Umbilical cord (tissue), 2 donors: ENCODE measurements around the gene RLN1. TPM values are rescaled to one million over a fixed set of nuclear protein-coding genes. Genes with fewer than 3 reads are reported as not detected.
"Not testable (repeated sequence)": the region's sequence is repeated elsewhere in the genome, so short reads cannot be mapped to it uniquely, and the experiment has no call there.

Experiments
- DNase-seq: peaks from one replicate; pipeline ENCODE4 v3.0.0-alpha.2; 2015; ENCODE audit warnings: low spot score
- total RNA-seq: library from RNA; depleted of rRNA; stranded (reverse); fragments of >200 nt; gene quantifications from one replicate; pipeline ENCODE4 v1.2.3, GENCODE V29; 2014; ENCODE audit warnings: low replicate concordance; ENCODE audit not compliant: insufficient read depth

Gene RLN1
- total RNA-seq, 1 donor from 2014 or later = 1.2 TPM

DNA sequence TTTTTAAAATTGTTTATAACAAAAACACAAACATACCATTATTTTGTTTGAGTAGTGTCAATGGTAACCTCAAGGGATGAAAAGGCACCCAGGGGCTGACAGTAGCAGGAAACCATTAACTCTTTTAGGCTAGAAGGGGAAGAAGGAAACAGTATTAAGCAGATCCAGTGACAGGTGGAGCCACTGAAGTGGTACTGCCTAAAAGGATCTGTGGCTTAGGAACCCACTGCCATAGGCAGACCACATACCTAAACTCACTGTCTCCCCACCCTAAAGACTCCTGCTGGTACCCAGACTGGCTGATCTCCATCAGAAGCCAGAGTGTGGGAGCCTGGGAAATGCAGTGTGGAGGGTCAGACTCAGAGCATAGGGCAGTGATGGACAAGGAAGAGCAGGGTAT is 13.5 kb downstream of the RLN1 start:
- DNase-seq = no peak

DNA sequence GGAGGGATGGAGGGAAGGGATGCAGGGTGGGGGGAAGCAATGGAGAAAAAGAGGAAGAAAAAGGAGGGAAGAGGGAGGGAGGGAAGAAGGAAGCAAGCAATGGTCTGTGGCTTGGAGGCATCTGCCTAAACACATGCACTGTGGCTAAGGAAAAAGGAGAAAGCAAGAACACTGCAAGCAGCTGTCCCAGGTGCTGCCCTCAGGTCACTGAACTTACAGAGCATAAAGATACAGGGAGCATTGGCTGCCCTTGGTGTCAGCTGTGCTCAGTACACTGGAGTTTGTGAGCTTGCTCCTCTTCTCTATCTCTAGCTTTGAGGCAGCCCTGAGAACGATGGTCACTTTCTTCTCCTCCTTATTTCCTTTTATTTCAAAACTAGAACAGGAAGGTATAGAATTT is 18.1 kb downstream of the RLN1 start:
- DNase-seq = not testable (repeated sequence)

DNA sequence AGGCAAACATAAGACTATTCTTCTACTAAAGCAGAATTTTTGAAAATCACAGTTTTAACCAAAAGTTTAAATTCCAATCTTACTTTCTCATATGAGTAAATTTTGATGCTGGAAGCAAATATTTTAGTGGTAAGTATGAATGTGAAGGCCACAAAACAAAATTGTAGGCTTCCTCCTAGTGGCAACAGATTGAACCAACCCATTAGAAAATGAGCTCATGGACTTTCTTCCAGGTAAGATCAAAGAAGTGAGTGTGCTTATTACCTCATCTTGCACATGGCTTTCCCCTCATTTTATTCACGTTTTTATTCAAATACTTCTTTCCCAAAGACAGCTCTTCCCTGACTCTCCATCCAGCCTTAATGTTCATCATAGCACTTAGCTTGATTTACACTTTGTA is 18.6 kb downstream of the RLN1 start:
- DNase-seq = no peak

DNA sequence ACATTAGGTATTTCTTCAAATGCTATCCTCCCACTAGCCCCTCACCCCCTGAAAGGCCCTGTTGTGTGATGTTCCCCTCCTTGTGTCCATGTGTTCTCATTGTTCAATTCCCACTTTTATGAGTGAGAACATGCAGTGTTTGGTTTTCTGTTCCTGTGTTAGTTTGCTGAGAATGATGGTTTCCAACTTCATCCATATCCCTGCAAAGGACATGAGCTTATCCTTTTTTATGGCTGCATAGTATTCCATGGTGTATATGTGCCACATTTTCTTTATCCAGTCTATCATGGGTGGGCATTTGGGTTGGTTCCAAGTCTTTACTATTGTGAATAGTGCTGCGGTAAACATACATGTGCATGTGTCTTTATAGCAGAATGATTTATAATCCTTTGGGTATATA is 23.3 kb downstream of the RLN1 start:
- DNase-seq = not testable (repeated sequence)

DNA sequence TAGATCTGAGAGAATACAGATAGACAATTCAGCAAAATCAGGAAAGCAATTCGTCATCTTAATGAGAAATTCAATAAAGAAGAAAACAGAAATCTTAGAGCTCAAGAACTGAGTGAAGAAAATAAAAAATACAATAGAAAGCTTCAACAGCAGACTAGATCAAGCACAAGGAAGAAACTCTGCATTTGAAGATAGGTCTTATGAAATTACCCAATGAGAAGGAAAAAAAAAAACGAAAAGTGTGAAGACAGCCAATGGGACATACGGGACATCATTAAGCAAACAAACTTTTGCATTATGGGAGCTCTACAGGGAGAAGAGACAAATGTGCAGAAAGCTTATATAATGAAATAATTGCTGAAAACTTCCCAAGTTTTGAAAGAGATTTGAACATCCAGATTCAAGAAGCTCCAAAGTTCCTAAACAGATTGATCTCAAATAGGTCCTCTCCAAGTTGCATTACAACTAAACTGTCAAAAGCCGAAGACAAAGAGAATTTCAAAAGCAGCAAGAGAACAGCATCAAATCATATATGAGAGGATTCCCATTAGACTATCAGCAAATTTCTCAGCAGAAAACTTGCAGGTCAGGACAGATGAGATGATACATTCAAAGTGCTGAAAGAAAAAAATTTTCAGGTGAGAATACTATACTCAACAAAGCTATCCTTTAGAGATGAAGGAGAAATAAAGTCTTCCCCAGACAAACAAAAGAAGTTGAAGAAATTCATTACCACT is 24.3 kb downstream of the RLN1 start:
- DNase-seq = no peak

DNA sequence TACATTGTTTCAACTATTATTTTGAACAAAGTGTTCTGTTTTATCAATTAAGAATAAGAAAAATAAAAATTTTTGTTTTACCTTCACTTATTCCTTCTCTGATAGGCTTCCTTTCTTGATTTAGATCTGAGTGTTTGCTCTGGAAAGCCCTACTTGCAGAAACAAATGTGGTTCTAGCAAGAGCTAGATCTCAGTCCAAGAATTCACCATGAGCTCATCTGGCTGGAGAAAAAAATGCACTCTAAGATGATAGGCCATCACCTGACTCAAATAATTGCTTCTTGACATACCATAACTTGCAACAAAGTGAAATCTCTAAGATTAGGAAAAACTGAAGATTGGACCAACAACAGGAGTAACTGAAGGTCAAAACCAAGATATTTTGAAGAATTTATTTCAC is 28.8 kb downstream of the RLN1 start:
- no peak for DNase-seq

DNA sequence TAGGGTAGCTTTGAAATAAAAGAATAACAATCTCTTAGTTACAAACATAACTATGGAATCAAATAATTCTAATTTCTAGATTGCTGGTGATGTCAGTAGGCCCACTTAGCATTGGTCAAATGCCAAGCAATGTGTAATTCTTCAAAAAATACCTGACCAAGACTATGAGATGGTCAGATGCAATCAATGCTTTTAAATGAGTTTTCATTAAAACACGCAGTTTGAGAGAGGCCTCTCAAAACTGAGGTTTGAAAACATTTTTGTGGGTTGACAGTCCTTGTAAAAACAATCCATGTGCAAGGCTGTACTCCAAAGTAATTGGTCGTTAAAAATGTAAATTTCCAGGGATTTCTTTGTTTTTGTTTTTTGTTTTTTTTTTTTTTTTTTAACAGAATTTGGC is 33.9 kb downstream of the RLN1 start:
- DNase-seq = no peak

DNA sequence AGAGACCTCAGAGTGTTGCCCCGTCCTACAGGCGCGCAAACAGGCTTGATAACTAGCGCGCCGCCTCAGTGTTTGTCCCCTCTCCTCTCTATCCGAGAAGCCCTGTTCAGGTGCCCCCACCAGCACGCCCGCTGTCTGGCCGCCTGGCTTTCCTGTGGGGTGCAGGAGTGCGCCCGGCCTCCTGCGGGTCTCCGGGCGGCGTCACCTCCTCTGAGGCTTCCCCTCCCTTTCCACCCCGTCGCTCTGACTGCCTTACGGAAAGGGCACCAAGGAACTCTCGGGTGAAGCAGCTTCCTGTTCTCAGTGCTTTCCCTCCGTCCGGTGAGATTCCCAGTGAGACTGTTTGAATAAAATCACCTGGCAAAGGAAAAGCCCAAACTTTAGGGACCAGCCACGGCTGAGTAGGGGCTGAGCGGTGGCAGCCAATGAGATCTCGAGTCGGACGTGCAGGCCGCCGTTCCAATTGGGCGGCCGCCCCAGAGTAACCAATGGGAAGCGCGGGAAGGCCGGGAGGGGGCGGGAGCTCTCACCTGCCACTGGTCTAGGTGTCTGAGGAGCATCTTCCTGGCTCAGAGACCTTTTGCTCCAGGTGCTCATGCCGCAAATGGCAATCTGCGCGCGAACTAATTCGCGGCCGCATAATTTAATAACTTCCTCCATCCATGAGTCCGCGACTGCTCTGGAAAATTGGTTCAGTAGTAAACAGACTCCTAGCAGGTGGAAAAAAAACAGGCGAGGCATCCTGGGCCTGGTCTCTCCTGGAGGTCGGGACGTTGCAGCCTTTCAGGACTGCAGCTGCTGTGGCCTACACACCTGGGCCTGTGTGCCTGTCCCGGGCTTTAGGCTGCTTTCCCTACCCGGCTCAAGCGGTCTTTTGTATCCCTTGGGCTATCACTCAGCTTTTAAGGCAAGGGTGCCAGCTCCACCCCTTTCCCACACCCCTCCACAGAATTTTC is 35.6 kb downstream of the RLN1 start, which contains the start of gene RLN2:
TSS of gene RLN2 (minus strand) at position 877 of the 956 bp plus-strand sequence. CDS start at position 741, 136 bp downstream.
- DNase-seq = not testable (repeated sequence)

DNA sequence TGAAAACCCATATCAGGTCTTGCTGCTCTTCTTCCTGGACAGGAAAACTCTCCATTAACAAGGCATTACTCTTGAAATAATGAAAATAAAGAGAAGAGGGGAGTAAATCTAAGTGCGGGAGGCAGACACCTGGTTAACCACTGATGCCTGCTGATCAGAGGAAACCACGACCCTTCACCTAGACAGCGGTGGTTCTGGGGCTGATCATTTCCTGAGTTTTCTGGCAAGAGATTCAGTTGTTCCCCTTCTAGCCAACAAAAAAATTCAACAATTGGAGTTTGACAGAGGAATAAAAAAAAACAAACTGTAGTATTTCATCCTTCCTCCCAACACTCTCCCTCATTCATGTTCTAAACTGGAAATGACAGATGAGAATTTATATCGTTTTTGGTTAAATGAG is 38.1 kb downstream of the RLN1 start:
- no peak for DNase-seq

DNA sequence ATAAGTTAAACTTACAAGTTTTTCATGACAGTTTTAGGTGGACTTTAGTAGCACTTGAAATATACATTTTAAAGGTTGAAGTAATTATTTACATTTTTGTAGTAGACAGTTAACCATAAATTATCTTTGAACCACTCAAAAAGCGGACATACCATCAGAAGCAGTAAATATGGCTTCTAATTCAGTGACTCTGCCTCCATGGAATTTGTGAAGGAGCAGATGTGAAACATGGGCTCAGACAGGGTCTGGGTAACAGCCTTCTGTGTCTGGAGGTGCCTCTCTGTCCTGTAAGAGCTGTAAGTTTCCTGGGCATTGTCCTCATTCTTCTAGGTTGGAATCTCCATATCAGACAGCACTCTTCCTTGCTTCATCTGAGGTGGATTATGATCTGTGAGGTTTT is 47.5 kb downstream of the RLN1 start:
- DNase-seq = no peak

DNA sequence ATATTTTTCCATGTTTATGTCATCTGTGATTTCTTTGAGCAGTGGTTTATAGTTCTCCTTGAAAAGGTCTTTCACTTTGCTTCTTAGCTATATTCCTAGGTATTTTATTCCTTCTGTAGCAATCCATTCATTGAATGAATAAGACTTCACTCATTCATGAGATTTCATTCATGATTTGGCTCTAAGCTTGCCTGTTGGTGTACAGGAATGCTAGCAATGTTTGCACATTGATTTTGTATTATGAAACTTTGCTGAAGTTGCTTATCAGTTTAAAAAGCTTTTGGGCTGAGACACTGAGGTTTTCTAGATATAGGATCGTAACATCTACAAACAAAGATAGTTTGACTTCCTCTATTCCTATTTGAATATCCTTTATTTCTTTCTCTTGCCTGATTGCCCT is 51.1 kb downstream of the RLN1 start:
- no peak for DNase-seq

DNA sequence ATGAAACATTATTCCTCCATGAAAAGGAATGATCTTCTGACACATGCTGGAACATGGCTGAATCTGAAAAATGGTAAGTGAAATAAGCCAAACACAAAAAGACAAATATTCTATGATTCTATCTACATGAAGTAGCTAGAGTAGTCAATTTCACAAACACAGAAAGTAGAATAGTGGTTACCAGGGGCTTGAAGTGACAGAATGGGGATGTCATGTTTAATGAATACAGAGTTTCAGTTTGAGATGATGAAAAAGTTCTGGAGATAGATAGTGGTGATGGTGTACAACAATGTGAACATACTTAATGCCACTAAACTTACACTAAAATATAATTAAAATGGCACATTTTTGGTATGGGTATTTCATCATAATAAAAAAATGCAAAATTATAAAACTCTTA is 53.4 kb downstream of the RLN1 start:
- no peak for DNase-seq

Other genes with a start within 250 kb of the RLN1 start
- 6.3 TPM for gene INSL6, start 154.2 kb downstream of the RLN1 start, total RNA-seq
- gene INSL4, start 108.5 kb downstream of the RLN1 start, total RNA-seq = 4.8 TPM
- gene RLN2, start 35.2 kb downstream of the RLN1 start, total RNA-seq = 2.4 TPM
- gene PLGRKT, start 98.0 kb upstream of the RLN1 start, total RNA-seq = 9.9 TPM
- gene CD274, start 110.7 kb upstream of the RLN1 start, total RNA-seq = 4.6 TPM
- 12.8 TPM for gene PDCD1LG2, start 170.7 kb upstream of the RLN1 start, total RNA-seq